OCI-LY7 (cell line): Measurements from ENCODE around the gene NOS2. TPM values are rescaled to one million over a fixed set of nuclear protein-coding genes. Genes with fewer than 3 reads are reported as not detected.
"Not testable (repeated sequence)": the region's sequence is repeated elsewhere in the genome, so short reads cannot be mapped to it uniquely, and the experiment has no call there.

Experiments
- BruUV-seq: library from RNA; stranded (reverse); fragments of 400-500 nt; replicated peaks from 2 replicates; lab custom pipeline; 2021; lab: Mats Ljungman, UMichigan
- CTCF ChIA-PET: fragments of 300-600 bp; sonication (Branson Sonifier 250); formaldehyde crosslinking; loops from one replicate; lab custom pipeline; 2022; ENCODE audit warnings: antibody characterized with exemption; ENCODE audit not compliant: unreplicated experiment; lab: Charles Lee
- POLR2A ChIA-PET: fragments of 300-600 bp; sonication (Branson Sonifier 250); formaldehyde crosslinking; loops from one replicate; lab custom pipeline; 2022; ENCODE audit warnings: antibody characterized with exemption; lab: Charles Lee
- DNase-seq: peaks from one replicate; pipeline ENCODE4 v3.0.0-alpha.2; 2015; ENCODE audit warnings: low spot score
- H2AFZ ChIP-seq: fragments of 200-600 bp; sonication (generic), shearing (Covaris generic); 2 replicates; pipeline ENCODE4 v1.6.1; 2014; ENCODE audit warnings: mild to moderate bottlenecking, antibody characterized with exemption, low read length, moderate library complexity
- H3K27ac ChIP-seq: fragments of 200-600 bp; sonication (generic); 2 replicates; pipeline ENCODE4 v1.5.1; 2014; ENCODE audit warnings: mixed run types, low read depth, mild to moderate bottlenecking, moderate library complexity, low read length, inconsistent platforms; ENCODE audit not compliant: poor library complexity, severe bottlenecking
- H3K36me3 ChIP-seq: fragments of 200-600 bp; sonication (generic); 2 replicates; pipeline ENCODE4 v1.6.1; 2014; ENCODE audit warnings: mild to moderate bottlenecking, antibody characterized with exemption, low read length, moderate library complexity, mixed read lengths; ENCODE audit not compliant: insufficient read depth
- H3K4me1 ChIP-seq: fragments of 200-600 bp; sonication (generic); 2 replicates; pipeline ENCODE4 v1.5.1; 2014; ENCODE audit warnings: mild to moderate bottlenecking, low read length; ENCODE audit not compliant: insufficient read depth, poor library complexity, severe bottlenecking
- H3K4me2 ChIP-seq: fragments of 200-600 bp; sonication (generic); 2 replicates; pipeline ENCODE4 v1.6.1; 2014; ENCODE audit warnings: mild to moderate bottlenecking, low read length
- H3K4me3 ChIP-seq: fragments of 200-600 bp; sonication (generic); 2 replicates; pipeline ENCODE4 v1.5.1; 2014; ENCODE audit warnings: mild to moderate bottlenecking, low read depth, low read length; ENCODE audit not compliant: poor library complexity, severe bottlenecking
- H3K79me2 ChIP-seq: fragments of 200-600 bp; sonication (generic); 2 replicates; pipeline ENCODE4 v1.6.1; 2016; ENCODE audit warnings: low read depth, mild to moderate bottlenecking, low read length, moderate library complexity, mixed read lengths; ENCODE audit not compliant: insufficient read depth
- H3K9me2 ChIP-seq: fragments of 200-600 bp; sonication (generic); 2 replicates; pipeline ENCODE4 v1.6.1; 2016; ENCODE audit warnings: mild to moderate bottlenecking, low read length, mixed read lengths; ENCODE audit not compliant: insufficient read depth
- H3K9me3 ChIP-seq: fragments of 200-600 bp; sonication (generic); 2 replicates; pipeline ENCODE4 v1.6.1; 2014; ENCODE audit warnings: mild to moderate bottlenecking, mixed run types, low read length, mixed read lengths
- H4K20me1 ChIP-seq: fragments of 200-600 bp; sonication (generic); 2 replicates; pipeline ENCODE4 v1.6.1; 2014; ENCODE audit warnings: mild to moderate bottlenecking, antibody characterized with exemption, low read length, moderate library complexity, mixed read lengths; ENCODE audit not compliant: insufficient read depth
- EZH2phosphoT487 ChIP-seq: fragments of 200-600 bp; sonication (generic); IDR thresholded peaks from 2 replicates; pipeline ENCODE4 v1.6.1; 2018; ENCODE audit warnings: low read depth, borderline replicate concordance, mild to moderate bottlenecking, mixed run types, antibody characterized with exemption, low read length, moderate library complexity, mixed read lengths
- intact Hi-C: fragments of 100-400 bp; cut with micrococcal nuclease; formaldehyde crosslinking; loops from one replicate; pipeline ENCODE4 v1.10.0; 2022; ENCODE audit not compliant: unreplicated experiment
- total RNA-seq, 2 experiments: library from RNA; depleted of rRNA in 1 of 2; stranded (reverse); fragments of >200 nt in 1 of 2; shearing (Covaris generic) in 1 of 2; gene quantifications; 2 replicates each; pipeline ENCODE4 v1.2.3, GENCODE V29; 2014 to 2022
- TF ChIP-seq, protein P1 (sequence below): fragments of 200-600 bp; sonication (generic); conservative IDR thresholded peaks from 2 replicates; pipeline ENCODE4 v1.5.1; 2014; ENCODE audit warnings: mild to moderate bottlenecking, antibody characterized with exemption, low read length, moderate library complexity, mixed read lengths

NOS2 gene
- total RNA-seq, 2 experiments from 2014 or later = not detected

DNA sequence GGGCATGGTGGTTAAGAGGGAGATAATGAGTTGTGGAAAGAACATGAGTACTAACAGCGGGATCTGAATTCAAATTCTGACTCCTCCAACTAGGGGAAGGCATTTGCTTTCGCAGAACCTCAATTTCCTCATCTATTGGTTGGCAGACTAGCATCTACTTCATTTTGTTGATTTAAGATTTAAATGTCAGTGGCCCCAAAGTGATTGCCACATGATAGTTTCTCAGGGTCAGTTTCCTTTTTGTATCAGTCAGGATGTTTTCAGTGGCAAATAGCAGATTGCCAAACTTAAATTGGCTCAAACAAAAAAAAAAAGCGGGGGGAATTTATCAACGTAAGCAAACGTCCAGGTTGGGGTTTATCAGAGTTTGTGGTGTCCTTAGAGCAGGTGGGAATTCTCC is 25.1 kb upstream of the NOS2 start:
- CTCF ChIA-PET = no interaction called here
- BruUV-seq = no TSS peak

DNA sequence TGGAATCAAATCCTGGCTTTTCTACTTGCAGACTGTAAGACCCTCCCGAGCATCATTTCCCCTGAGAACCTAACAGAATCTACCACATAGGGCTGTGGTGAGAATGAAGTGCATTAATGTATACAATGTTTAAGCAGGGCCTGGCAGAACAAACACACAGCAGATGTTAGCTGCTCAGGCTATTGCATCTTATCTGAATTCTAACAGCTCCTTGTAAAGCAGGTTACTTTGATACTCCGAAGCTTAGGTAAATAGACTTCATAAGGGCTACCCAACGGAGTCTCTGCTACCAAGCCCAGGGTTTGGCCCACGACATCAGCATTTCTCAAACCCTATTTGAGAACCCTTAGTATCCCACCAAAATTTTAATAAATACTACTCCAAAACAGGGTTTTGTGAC is 24.4 kb upstream of the NOS2 start:
- ChIA-PET POLR2A (no interaction called here), CTCF (no interaction called here)
- Histone ChIP-seq H4K20me1 (no peaks in the 10 kb centered on the region), H3K79me2 (no peaks in the 10 kb centered on the region), H2AFZ (no peak overlapping the region), H3K4me3 (no peak overlapping the region), H3K9me2 (no peaks in the 10 kb centered on the region), H3K27ac (no peak overlapping the region), H3K9me3 (no peaks in the 10 kb centered on the region), H3K4me2 (no peak overlapping the region), H3K36me3 (no peaks in the 10 kb centered on the region), H3K4me1 (no peaks in the 10 kb centered on the region)
- DNase-seq = no peak
- intact Hi-C loops = loop anchor here (10.0 kb wide), 1 partner anchor 50 kb away; no protein-coding TSS in a partner anchor
- no peak for TF ChIP-seq EZH2phosphoT487
- TF ChIP-seq, protein P1, sequence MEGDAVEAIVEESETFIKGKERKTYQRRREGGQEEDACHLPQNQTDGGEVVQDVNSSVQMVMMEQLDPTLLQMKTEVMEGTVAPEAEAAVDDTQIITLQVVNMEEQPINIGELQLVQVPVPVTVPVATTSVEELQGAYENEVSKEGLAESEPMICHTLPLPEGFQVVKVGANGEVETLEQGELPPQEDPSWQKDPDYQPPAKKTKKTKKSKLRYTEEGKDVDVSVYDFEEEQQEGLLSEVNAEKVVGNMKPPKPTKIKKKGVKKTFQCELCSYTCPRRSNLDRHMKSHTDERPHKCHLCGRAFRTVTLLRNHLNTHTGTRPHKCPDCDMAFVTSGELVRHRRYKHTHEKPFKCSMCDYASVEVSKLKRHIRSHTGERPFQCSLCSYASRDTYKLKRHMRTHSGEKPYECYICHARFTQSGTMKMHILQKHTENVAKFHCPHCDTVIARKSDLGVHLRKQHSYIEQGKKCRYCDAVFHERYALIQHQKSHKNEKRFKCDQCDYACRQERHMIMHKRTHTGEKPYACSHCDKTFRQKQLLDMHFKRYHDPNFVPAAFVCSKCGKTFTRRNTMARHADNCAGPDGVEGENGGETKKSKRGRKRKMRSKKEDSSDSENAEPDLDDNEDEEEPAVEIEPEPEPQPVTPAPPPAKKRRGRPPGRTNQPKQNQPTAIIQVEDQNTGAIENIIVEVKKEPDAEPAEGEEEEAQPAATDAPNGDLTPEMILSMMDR = no peak
- BruUV-seq = no TSS peak

More for the DNA sequence above, 25.1 kb upstream of the NOS2 start:
- Histone ChIP-seq H3K36me3 (no peaks in the 10 kb centered on the region), H2AFZ (no peak overlapping the region), H3K4me3 (no peak overlapping the region), H4K20me1 (no peaks in the 10 kb centered on the region), H3K4me1 (no peaks in the 10 kb centered on the region), H3K79me2 (no peaks in the 10 kb centered on the region), H3K9me2 (no peaks in the 10 kb centered on the region), H3K9me3 (no peaks in the 10 kb centered on the region), H3K4me2 (no peak overlapping the region), H3K27ac (no peak overlapping the region)
- POLR2A ChIA-PET = interaction anchor here (0.5 kb wide), 1 partner anchor 395 kb away, joined by 3 read pairs; no protein-coding TSS in a partner anchor
- TF ChIP-seq, protein P1 = no peak
- TF ChIP-seq EZH2phosphoT487 = no peak
- no peak for DNase-seq
- intact Hi-C loops = loop anchor here (10.0 kb wide), 1 partner anchor 51 kb away; no protein-coding TSS in a partner anchor

DNA sequence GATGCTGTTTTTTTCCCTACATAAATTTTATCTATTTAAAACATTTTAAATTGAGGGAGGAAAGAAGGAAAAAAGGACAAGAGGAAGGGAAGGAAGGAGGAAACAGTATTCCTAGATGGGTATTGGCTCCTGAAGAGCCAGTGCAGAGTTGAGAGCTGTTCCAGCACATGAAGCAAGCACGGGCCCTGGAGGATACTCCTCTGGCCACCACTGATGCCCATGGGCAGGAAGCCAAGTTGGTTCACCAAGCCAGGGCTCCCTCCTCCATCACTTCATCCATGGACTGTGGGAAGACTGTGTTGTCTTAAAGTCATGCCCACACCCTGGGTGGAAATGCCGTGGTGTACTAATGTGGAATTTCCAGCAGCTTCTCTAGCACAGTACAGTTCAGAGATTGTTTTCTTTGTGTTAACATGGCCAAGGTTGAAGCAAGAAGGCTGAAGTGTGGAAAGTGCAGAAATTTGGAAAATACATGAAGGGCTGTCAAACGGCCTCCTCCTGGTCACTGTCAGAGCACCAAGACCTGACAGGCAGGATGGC is 23.9 kb upstream of the NOS2 start:
- no TSS peak for BruUV-seq
- CTCF ChIA-PET = no interaction called here

DNA sequence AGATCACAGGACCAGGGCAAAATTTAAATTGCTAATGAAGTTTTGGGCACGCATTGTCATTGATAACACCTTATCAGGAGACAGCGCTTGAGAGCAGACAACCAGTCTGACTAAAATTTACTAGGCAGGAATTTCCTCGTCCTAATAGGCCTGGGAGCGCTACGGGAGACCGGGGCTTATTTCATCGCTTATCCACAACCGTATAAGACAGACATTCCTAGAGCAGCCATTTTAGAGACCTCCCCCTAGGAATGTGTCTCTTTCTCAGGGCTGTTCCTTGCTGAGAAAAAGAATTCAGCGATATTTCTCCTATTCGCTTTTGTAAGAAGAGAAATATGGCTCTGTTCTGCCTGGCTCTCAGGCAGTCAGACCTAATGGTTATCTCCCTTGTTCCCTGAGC is 21.8 kb upstream of the NOS2 start:
- H3K79me2 ChIP-seq, CTCF ChIA-PET, H3K4me1 ChIP-seq, H3K9me2 ChIP-seq, BruUV-seq, H4K20me1 ChIP-seq, H3K4me2 ChIP-seq, POLR2A ChIA-PET, H2AFZ ChIP-seq, H3K27ac ChIP-seq, H3K4me3 ChIP-seq, H3K36me3 ChIP-seq, H3K9me3 ChIP-seq: not testable (repeated sequence)
- intact Hi-C loops = loop anchor here (10.0 kb wide), 1 partner anchor 47 kb away; no protein-coding TSS in a partner anchor
- peak; percentile 23 for DNase-seq

More for the DNA sequence above, 23.9 kb upstream of the NOS2 start:
- Histone ChIP-seq H2AFZ (no peak overlapping the region), H3K79me2 (no peaks in the 10 kb centered on the region), H3K9me2 (no peaks in the 10 kb centered on the region), H3K36me3 (no peaks in the 10 kb centered on the region), H4K20me1 (no peaks in the 10 kb centered on the region), H3K4me2 (no peak overlapping the region), H3K4me1 (no peaks in the 10 kb centered on the region), H3K9me3 (no peaks in the 10 kb centered on the region), H3K4me3 (no peak overlapping the region), H3K27ac (no peak overlapping the region)
- POLR2A ChIA-PET = no interaction called here
- TF ChIP-seq EZH2phosphoT487 = no peak
- TF ChIP-seq, protein P1 = no peak
- intact Hi-C loops = loop anchor here (10.0 kb wide), 1 partner anchor 49 kb away; no protein-coding TSS in a partner anchor
- DNase-seq = no peak
